Liver (tissue), 9 donors: ENCODE data around the gene KSR2. TPM values are rescaled to one million over a fixed set of nuclear protein-coding genes. Genes with fewer than 3 reads are reported as not detected.

ENCODE experiments used
- DNase-seq: peaks from one replicate; pipeline ENCODE4 v3.0.0-alpha.2; 2017; ENCODE audit warnings: low spot score
- H3K27ac ChIP-seq, 2 donors: one replicate each; pipeline ENCODE4 v1.7.0; 2013; ENCODE audit warnings: inconsistent platforms in 2 of 2, low read length in 2 of 2, control low read depth in 1 of 2, low read depth in 1 of 2, mild to moderate bottlenecking in 1 of 2
- H3K27me3 ChIP-seq, 4 donors: one replicate each; pipeline versions ENCODE4 v1.6.1 to v1.7.0; 2013; ENCODE audit warnings: low read length in 3 of 4, inconsistent platforms in 1 of 4, mild to moderate bottlenecking in 1 of 4, moderate library complexity in 1 of 4; ENCODE audit not compliant: control insufficient read depth in 4 of 4, insufficient read depth in 4 of 4
- H3K36me3 ChIP-seq, 4 donors: one replicate each; pipeline versions ENCODE4 v1.6.1 to v1.7.0; 2013; ENCODE audit warnings: low read length in 3 of 4, mild to moderate bottlenecking in 3 of 4, low read depth in 1 of 4, moderate library complexity in 1 of 4; ENCODE audit not compliant: control insufficient read depth in 4 of 4, insufficient read depth in 3 of 4
- H3K4me1 ChIP-seq, 4 donors: one replicate each; pipeline versions ENCODE4 v1.6.1 to v1.7.0; 2013; ENCODE audit warnings: low read length in 3 of 4, mild to moderate bottlenecking in 3 of 4, moderate library complexity in 1 of 4; ENCODE audit not compliant: control insufficient read depth in 4 of 4, insufficient read depth in 4 of 4
- H3K4me3 ChIP-seq, 3 donors: one replicate each; pipeline versions ENCODE4 v1.6.1 to v1.7.0; 2013; ENCODE audit warnings: low read length in 3 of 3, control low read depth in 1 of 3, low read depth in 1 of 3, mild to moderate bottlenecking in 1 of 3
- H3K9ac ChIP-seq, 2 donors: one replicate each; pipeline ENCODE4 v1.7.0; 2013; ENCODE audit warnings: low read length in 2 of 2, mild to moderate bottlenecking in 2 of 2, moderate library complexity in 2 of 2, control low read depth in 1 of 2, low read depth in 1 of 2
- H3K9me3 ChIP-seq, 4 donors: one replicate each; pipeline versions ENCODE4 v1.6.1 to v1.7.0; 2013; ENCODE audit warnings: low read length in 3 of 4; ENCODE audit not compliant: control insufficient read depth in 4 of 4
- ATF3 ChIP-seq: IDR thresholded peaks from 2 replicates; pipeline ENCODE4 v1.6.1; 2016; ENCODE audit warnings: antibody characterized with exemption
- FOXA1 ChIP-seq: IDR thresholded peaks from 2 replicates; pipeline ENCODE4 v1.6.1; 2016; ENCODE audit warnings: antibody characterized with exemption
- FOXA2 ChIP-seq: IDR thresholded peaks from 2 replicates; pipeline ENCODE4 v1.6.1; 2016; ENCODE audit warnings: antibody characterized with exemption
- GABPA ChIP-seq, 2 donors: IDR thresholded peaks in 1 of 2; conservative IDR thresholded peaks in 1 of 2; 2 replicates each; pipeline ENCODE4 v1.6.1; 2016; ENCODE audit warnings: antibody characterized with exemption in 2 of 2, mild to moderate bottlenecking in 1 of 2, moderate library complexity in 1 of 2
- HNF4A ChIP-seq, 2 donors: conservative IDR thresholded peaks; 2 replicates each; pipeline ENCODE4 v1.6.1; 2016; ENCODE audit warnings: antibody characterized with exemption in 2 of 2, mild to moderate bottlenecking in 2 of 2
- HNF4G ChIP-seq: IDR thresholded peaks from 2 replicates; pipeline ENCODE4 v1.6.1; 2016; ENCODE audit warnings: antibody characterized with exemption
- NR2F2 ChIP-seq: IDR thresholded peaks from 2 replicates; pipeline ENCODE4 v1.6.1; 2016; ENCODE audit warnings: antibody characterized with exemption
- RAD21 ChIP-seq, 2 donors: IDR thresholded peaks; 2 replicates each; pipeline ENCODE4 v1.6.1; 2016; ENCODE audit warnings: antibody characterized with exemption in 2 of 2, mild to moderate bottlenecking in 2 of 2
- RXRA ChIP-seq, 2 donors: IDR thresholded peaks; 2 replicates each; pipeline ENCODE4 v1.6.1; 2017 to 2018; ENCODE audit warnings: antibody characterized with exemption in 2 of 2, mild to moderate bottlenecking in 1 of 2
- SP1 ChIP-seq: IDR thresholded peaks from 2 replicates; pipeline ENCODE4 v1.6.1; 2018; ENCODE audit warnings: antibody characterized with exemption, mild to moderate bottlenecking
- TAF1 ChIP-seq: conservative IDR thresholded peaks from 2 replicates; pipeline ENCODE4 v1.6.1; 2016; ENCODE audit warnings: antibody characterized with exemption, mild to moderate bottlenecking
- YY1 ChIP-seq: IDR thresholded peaks from 2 replicates; pipeline ENCODE4 v1.6.1; 2016; ENCODE audit warnings: antibody characterized with exemption, mild to moderate bottlenecking
- WGBS: extraction: QIAGEN DNeasy Blood & Tissue Kit; methylation state at CpG from one replicate; pipeline ENCODE4 v1.1.7; 2013; 5-methylcytosine and 5-hydroxymethylcytosine counted together
- polyA plus RNA-seq, 2 donors: library from polyadenylated mRNA; stranded (reverse) in 1 of 2; unstranded in 1 of 2; fragments of 200-250 nt in 1 of 2; fragments of >200 nt in 1 of 2; fragmentation: Nextera tagmentation in 1 of 2; extraction: Ambion mirVana in 1 of 2; gene quantifications; one replicate each; pipeline versions ENCODE4 v1.2.1 to v1.2.3, GENCODE V29; 2013 to 2015
- total RNA-seq, 2 donors: library from RNA; depleted of rRNA; stranded (reverse); fragments of >200 nt; gene quantifications; one replicate each; pipeline ENCODE4 v1.2.3, GENCODE V29; 2014
- TF ChIP-seq, protein P1 (sequence below): fragments of 150-350 bp; IDR thresholded peaks from 2 replicates; pipeline ENCODE4 v1.5.1; 2017; ENCODE audit warnings: improper control_type of control experiment, low read depth, low read length; ENCODE audit not compliant: missing input control
- TF ChIP-seq, protein P2 (sequence below): IDR thresholded peaks from 2 replicates; pipeline ENCODE4 v1.6.1; 2016; ENCODE audit warnings: antibody characterized with exemption
- TF ChIP-seq, protein P3 (sequence below): IDR thresholded peaks from 2 replicates; pipeline ENCODE4 v1.6.1; 2016; ENCODE audit warnings: antibody characterized with exemption, mild to moderate bottlenecking
- donor health status: healthy.
- donor health status: healthy.
- donor health status: healthy.
- donor health status: healthy.
- donor health status: healthy.

The KSR2 gene
- total and polyA plus RNA-seq, 4 donors, result under 0.01 to 0.02 (median under 0.01) TPM; not detected in 1

- TF ChIP-seq FOXA1 (no peak), FOXA2 (no peak)
These were observed 202.8 kb downstream of the KSR2 start (continued) for GRCh38 chr12:117766008-117766407.

GRCh38 chr12:117762143-117762542 is 206.6 kb downstream of the KSR2 start:
- WGBS, result 79% methylated on average over 2 of the region's 2 CpGs
- TF ChIP-seq SP1 (no peak), GABPA (IDR thresholded peaks at IDR 0.05 in 1 of 2, conservative IDR thresholded peaks at IDR 0.05 in 1 of 2) (no peak), FOXA1 (no peak), FOXA2 (no peak), TAF1 (no peak), NR2F2 (no peak), RXRA (IDR thresholded peaks at IDR 0.05) (no peak)
- TF ChIP-seq, protein P1, sequence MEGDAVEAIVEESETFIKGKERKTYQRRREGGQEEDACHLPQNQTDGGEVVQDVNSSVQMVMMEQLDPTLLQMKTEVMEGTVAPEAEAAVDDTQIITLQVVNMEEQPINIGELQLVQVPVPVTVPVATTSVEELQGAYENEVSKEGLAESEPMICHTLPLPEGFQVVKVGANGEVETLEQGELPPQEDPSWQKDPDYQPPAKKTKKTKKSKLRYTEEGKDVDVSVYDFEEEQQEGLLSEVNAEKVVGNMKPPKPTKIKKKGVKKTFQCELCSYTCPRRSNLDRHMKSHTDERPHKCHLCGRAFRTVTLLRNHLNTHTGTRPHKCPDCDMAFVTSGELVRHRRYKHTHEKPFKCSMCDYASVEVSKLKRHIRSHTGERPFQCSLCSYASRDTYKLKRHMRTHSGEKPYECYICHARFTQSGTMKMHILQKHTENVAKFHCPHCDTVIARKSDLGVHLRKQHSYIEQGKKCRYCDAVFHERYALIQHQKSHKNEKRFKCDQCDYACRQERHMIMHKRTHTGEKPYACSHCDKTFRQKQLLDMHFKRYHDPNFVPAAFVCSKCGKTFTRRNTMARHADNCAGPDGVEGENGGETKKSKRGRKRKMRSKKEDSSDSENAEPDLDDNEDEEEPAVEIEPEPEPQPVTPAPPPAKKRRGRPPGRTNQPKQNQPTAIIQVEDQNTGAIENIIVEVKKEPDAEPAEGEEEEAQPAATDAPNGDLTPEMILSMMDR, result no peak
- TF ChIP-seq, protein P2, sequence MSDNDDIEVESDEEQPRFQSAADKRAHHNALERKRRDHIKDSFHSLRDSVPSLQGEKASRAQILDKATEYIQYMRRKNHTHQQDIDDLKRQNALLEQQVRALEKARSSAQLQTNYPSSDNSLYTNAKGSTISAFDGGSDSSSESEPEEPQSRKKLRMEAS, result no peak
- DNase-seq, result no peak
- Histone ChIP-seq H3K36me3 (no peaks in the 10 kb centered on the region), H3K9me3 (peaks cover 0 to 3% (median 3%) of the 10 kb centered on the region in 4 donors), H3K27ac (no peak overlapping the region), H3K4me3 (no peak overlapping the region), H3K4me1 (no peaks in the 10 kb centered on the region), H3K9ac (no peak overlapping the region), H3K27me3 (peaks cover 0 to 4% (median 0%) of the 10 kb centered on the region in 4 donors)

- H3K4me3 ChIP-seq, result no peak overlapping the region
These were observed 207.2 kb downstream of the KSR2 start for GRCh38 chr12:117761528-117762100.

GRCh38 chr12:117760990-117761389 is 207.8 kb downstream of the KSR2 start:
- no peaks in the 10 kb centered on the region for H3K36me3 ChIP-seq
- peaks cover 0 to 3% (median 0%) of the 10 kb centered on the region in 4 donors for H3K9me3 ChIP-seq
- H3K4me3 ChIP-seq, result no peak overlapping the region
- no peak overlapping the region for H3K9ac ChIP-seq
- 95% methylated on average over 39 of the region's 39 CpGs for WGBS
- peaks cover 0 to 4% (median 0%) of the 10 kb centered on the region in 4 donors for H3K27me3 ChIP-seq
- no peak for DNase-seq
- TF ChIP-seq, protein P3, sequence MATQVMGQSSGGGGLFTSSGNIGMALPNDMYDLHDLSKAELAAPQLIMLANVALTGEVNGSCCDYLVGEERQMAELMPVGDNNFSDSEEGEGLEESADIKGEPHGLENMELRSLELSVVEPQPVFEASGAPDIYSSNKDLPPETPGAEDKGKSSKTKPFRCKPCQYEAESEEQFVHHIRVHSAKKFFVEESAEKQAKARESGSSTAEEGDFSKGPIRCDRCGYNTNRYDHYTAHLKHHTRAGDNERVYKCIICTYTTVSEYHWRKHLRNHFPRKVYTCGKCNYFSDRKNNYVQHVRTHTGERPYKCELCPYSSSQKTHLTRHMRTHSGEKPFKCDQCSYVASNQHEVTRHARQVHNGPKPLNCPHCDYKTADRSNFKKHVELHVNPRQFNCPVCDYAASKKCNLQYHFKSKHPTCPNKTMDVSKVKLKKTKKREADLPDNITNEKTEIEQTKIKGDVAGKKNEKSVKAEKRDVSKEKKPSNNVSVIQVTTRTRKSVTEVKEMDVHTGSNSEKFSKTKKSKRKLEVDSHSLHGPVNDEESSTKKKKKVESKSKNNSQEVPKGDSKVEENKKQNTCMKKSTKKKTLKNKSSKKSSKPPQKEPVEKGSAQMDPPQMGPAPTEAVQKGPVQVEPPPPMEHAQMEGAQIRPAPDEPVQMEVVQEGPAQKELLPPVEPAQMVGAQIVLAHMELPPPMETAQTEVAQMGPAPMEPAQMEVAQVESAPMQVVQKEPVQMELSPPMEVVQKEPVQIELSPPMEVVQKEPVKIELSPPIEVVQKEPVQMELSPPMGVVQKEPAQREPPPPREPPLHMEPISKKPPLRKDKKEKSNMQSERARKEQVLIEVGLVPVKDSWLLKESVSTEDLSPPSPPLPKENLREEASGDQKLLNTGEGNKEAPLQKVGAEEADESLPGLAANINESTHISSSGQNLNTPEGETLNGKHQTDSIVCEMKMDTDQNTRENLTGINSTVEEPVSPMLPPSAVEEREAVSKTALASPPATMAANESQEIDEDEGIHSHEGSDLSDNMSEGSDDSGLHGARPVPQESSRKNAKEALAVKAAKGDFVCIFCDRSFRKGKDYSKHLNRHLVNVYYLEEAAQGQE, result no peak
- TF ChIP-seq ATF3 (no peak), FOXA2 (no peak), NR2F2 (no peak), RXRA (IDR thresholded peaks at IDR 0.05) (no peak), YY1 (no peak), TAF1 (no peak), RAD21 (IDR thresholded peaks at IDR 0.05) (no peak), HNF4G (no peak), HNF4A (conservative IDR thresholded peaks at IDR 0.05) (no peak), SP1 (no peak), GABPA (IDR thresholded peaks at IDR 0.05 in 1 of 2, conservative IDR thresholded peaks at IDR 0.05 in 1 of 2) (no peak), FOXA1 (no peak)
- TF ChIP-seq, protein P1, result no peak
- TF ChIP-seq, protein P2, result no peak
- no peak overlapping the region for H3K27ac ChIP-seq
- no peaks in the 10 kb centered on the region for H3K4me1 ChIP-seq

More at GRCh38 chr12:117761528-117762100, 207.2 kb downstream of the KSR2 start:
- no peak for DNase-seq
- Histone ChIP-seq H3K9ac (no peak overlapping the region), H3K4me1 (no peaks in the 10 kb centered on the region), H3K27me3 (peaks cover 0 to 4% (median 0%) of the 10 kb centered on the region in 4 donors), H3K36me3 (no peaks in the 10 kb centered on the region), H3K27ac (no peak overlapping the region), H3K9me3 (peaks cover 0 to 3% (median 2%) of the 10 kb centered on the region in 4 donors)
- no peak for TF ChIP-seq NR2F2
- no peak for TF ChIP-seq YY1
- WGBS, result 87% methylated on average over 3 of the region's 3 CpGs
